Esophagus (tissue), 2 donors: ENCODE data around the gene P4HA2. TPM values are rescaled to one million over a fixed set of nuclear protein-coding genes. Genes with fewer than 3 reads are reported as not detected.
A peak's percentile ranks its signal among the peaks of the same experiment; 100 is the strongest.

Experiments used
- H3K27ac ChIP-seq, 2 donors: one replicate each; pipeline ENCODE4 v1.5.1; 2013; ENCODE audit warnings: low read depth in 2 of 2, mild to moderate bottlenecking in 2 of 2, inconsistent platforms in 1 of 2, low read length in 1 of 2, moderate library complexity in 1 of 2
- H3K27me3 ChIP-seq, 2 donors: one replicate each; pipeline ENCODE4 v1.6.1; 2013; ENCODE audit warnings: low read length in 2 of 2, control low read depth in 1 of 2, mild to moderate bottlenecking in 1 of 2; ENCODE audit not compliant: insufficient read depth in 2 of 2, control insufficient read depth in 1 of 2
- H3K36me3 ChIP-seq, 2 donors: one replicate each; pipeline ENCODE4 v1.6.1; 2013; ENCODE audit warnings: low read length in 1 of 2; ENCODE audit not compliant: control insufficient read depth in 2 of 2, insufficient read depth in 2 of 2
- H3K4me1 ChIP-seq, 2 donors: one replicate each; pipeline ENCODE4 v1.6.1; 2013; ENCODE audit warnings: low read length in 1 of 2; ENCODE audit not compliant: control insufficient read depth in 2 of 2, insufficient read depth in 2 of 2
- H3K4me3 ChIP-seq, 2 donors: one replicate each; pipeline ENCODE4 v1.5.1; 2013; ENCODE audit warnings: low read length in 2 of 2, mild to moderate bottlenecking in 2 of 2, low read depth in 1 of 2, moderate library complexity in 1 of 2
- H3K9me3 ChIP-seq, 2 donors: one replicate each; pipeline ENCODE4 v1.6.1; 2013; ENCODE audit warnings: mild to moderate bottlenecking in 2 of 2, low read depth in 1 of 2, low read length in 1 of 2, moderate library complexity in 1 of 2; ENCODE audit not compliant: control insufficient read depth in 2 of 2, insufficient read depth in 1 of 2
- WGBS, 2 donors: extraction: QIAGEN DNeasy Blood & Tissue Kit; methylation state at CpG; one replicate each; pipeline ENCODE4 v1.1.7; 2013; 5-methylcytosine and 5-hydroxymethylcytosine counted together
- polyA plus RNA-seq, 2 donors: library from polyadenylated mRNA; stranded (reverse); fragments of 200-250 nt; gene quantifications; one replicate each; pipeline ENCODE4 v1.2.3, GENCODE V29; 2013
- donor health status: healthy with polysubstance abuse.
- donor health status: Bipolar disorder and iron deficiency.

Gene P4HA2
- polyA plus RNA-seq, 2 donors: 11.5 to 11.9 TPM

GRCh38 chr5:132215329-132215728 lies 12.3 kb downstream of the P4HA2 start:
- Histone ChIP-seq H3K36me3 (peaks cover 2 to 18% of the 10 kb centered on the region in 2 donors), H3K27ac (peak overlapping the region; percentile 69 to 80), H3K27me3 (no peaks in the 10 kb centered on the region), H3K4me1 (peaks cover 3 to 18% of the 10 kb centered on the region in 2 donors), H3K9me3 (peaks cover 0 to 2% of the 10 kb centered on the region in 2 donors), H3K4me3 (no peak overlapping the region)
- 27 to 35% methylated on average over 5 of the region's 5 CpGs for WGBS, 2 donors

- Histone ChIP-seq H3K4me1 (peaks cover 3 to 14% of the 10 kb centered on the region in 2 donors), H3K27ac (peak overlapping the region; percentile 69 to 80), H3K4me3 (no peak overlapping the region), H3K36me3 (peaks cover 7 to 24% of the 10 kb centered on the region in 2 donors), H3K9me3 (peaks cover 0 to 2% of the 10 kb centered on the region in 2 donors), H3K27me3 (no peaks in the 10 kb centered on the region)
- WGBS, 2 donors: 94% methylated on average over 4 of the region's 4 CpGs
These were observed 13.2 kb downstream of the P4HA2 start for GRCh38 chr5:132214491-132214890.

- Histone ChIP-seq H3K27me3 (no peaks in the 10 kb centered on the region), H3K4me3 (no peak overlapping the region), H3K4me1 (peaks cover 3 to 11% of the 10 kb centered on the region in 2 donors), H3K36me3 (peaks cover 7 to 29% of the 10 kb centered on the region in 2 donors), H3K9me3 (peaks cover 0 to 2% of the 10 kb centered on the region in 2 donors), H3K27ac (no peak overlapping the region)
- WGBS, 2 donors: 93 to 96% methylated on average over 7 of the region's 7 CpGs
These were observed 14.0 kb downstream of the P4HA2 start for GRCh38 chr5:132213666-132214065.

GRCh38 chr5:132211787-132212186 lies 15.9 kb downstream of the P4HA2 start:
- Histone ChIP-seq H3K27ac (no peak overlapping the region), H3K36me3 (peaks cover 5 to 34% of the 10 kb centered on the region in 2 donors), H3K4me3 (no peak overlapping the region), H3K4me1 (peaks cover 3 to 11% of the 10 kb centered on the region in 2 donors), H3K9me3 (no peaks in the 10 kb centered on the region), H3K27me3 (no peaks in the 10 kb centered on the region)
- 40 to 51% methylated on average over 1 of the region's 1 CpG for WGBS, 2 donors

GRCh38 chr5:132210944-132211343 lies 16.7 kb downstream of the P4HA2 start:
- peaks cover 3 to 11% of the 10 kb centered on the region in 2 donors for H3K4me1 ChIP-seq
- WGBS, 2 donors: 96 to 100% methylated on average over 1 of the region's 1 CpG
- peaks cover 5 to 34% of the 10 kb centered on the region in 2 donors for H3K36me3 ChIP-seq
- H3K27me3 ChIP-seq: no peaks in the 10 kb centered on the region
- no peaks in the 10 kb centered on the region for H3K9me3 ChIP-seq
- H3K27ac ChIP-seq: no peak overlapping the region
- H3K4me3 ChIP-seq: no peak overlapping the region

- Histone ChIP-seq H3K27ac (no peak overlapping the region), H3K36me3 (peaks cover 5 to 37% of the 10 kb centered on the region in 2 donors), H3K9me3 (no peaks in the 10 kb centered on the region), H3K4me3 (no peak overlapping the region), H3K27me3 (no peaks in the 10 kb centered on the region), H3K4me1 (peaks cover 0 to 10% of the 10 kb centered on the region in 2 donors)
- WGBS, 2 donors: 96% methylated on average over 11 of the region's 11 CpGs
These were observed 17.6 kb downstream of the P4HA2 start for GRCh38 chr5:132209901-132210545.

- peaks cover 5 to 41% of the 10 kb centered on the region in 2 donors for H3K36me3 ChIP-seq
- H3K9me3 ChIP-seq: no peaks in the 10 kb centered on the region
- 76 to 79% methylated on average over 9 of the region's 9 CpGs for WGBS, 2 donors
- H3K27ac ChIP-seq: no peak overlapping the region
- H3K27me3 ChIP-seq: no peaks in the 10 kb centered on the region
- H3K4me3 ChIP-seq: no peak overlapping the region
- H3K4me1 ChIP-seq: peaks cover 0 to 4% of the 10 kb centered on the region in 2 donors
These were observed 18.5 kb downstream of the P4HA2 start for GRCh38 chr5:132209131-132209530.

- peaks cover 5 to 34% of the 10 kb centered on the region in 2 donors for H3K36me3 ChIP-seq
- no peak overlapping the region for H3K27ac ChIP-seq
- H3K4me3 ChIP-seq: no peak overlapping the region
- H3K4me1 ChIP-seq: peaks cover 0 to 4% of the 10 kb centered on the region in 2 donors
- H3K27me3 ChIP-seq: no peaks in the 10 kb centered on the region
- WGBS, 2 donors: 92 to 94% methylated on average over 5 of the region's 5 CpGs
- no peaks in the 10 kb centered on the region for H3K9me3 ChIP-seq
These were observed 19.9 kb downstream of the P4HA2 start for GRCh38 chr5:132207778-132208177.

- Histone ChIP-seq H3K27me3 (no peaks in the 10 kb centered on the region), H3K27ac (no peak overlapping the region), H3K9me3 (no peaks in the 10 kb centered on the region), H3K36me3 (peaks cover 7 to 31% of the 10 kb centered on the region in 2 donors), H3K4me1 (peaks cover 0 to 4% of the 10 kb centered on the region in 2 donors), H3K4me3 (no peak overlapping the region)
These were observed 20.9 kb downstream of the P4HA2 start for GRCh38 chr5:132206782-132207181.
